ENCODE results near the gene CPLX1. TPM values are rescaled to one million over a fixed set of nuclear protein-coding genes. Genes with fewer than 3 reads are reported as not detected.

Gene CPLX1
- total RNA-seq, 2 donors from 2014 or later, result 2.5 to 5.1 TPM

- intact Hi-C loops (cut with DNase I), result no loop called here
- no peak for DNase-seq (ENCODE audit: low spot score)
These were observed 9.4 kb upstream of the CPLX1 start for GRCh38 chr4:835148-836002.

- intact Hi-C loops (cut with DNase I), result no loop called here
- no peak for DNase-seq (ENCODE audit: low spot score)
These were observed 8.6 kb upstream of the CPLX1 start for GRCh38 chr4:834368-835147.

GRCh38 chr4:833731-834367 lies 7.9 kb upstream of the CPLX1 start:
- intact Hi-C loops (cut with DNase I), result no loop called here
- no peak for DNase-seq (ENCODE audit: low spot score)

- no peak for DNase-seq (ENCODE audit: low spot score)
- intact Hi-C loops (cut with DNase I), result no loop called here
These were observed 7.2 kb upstream of the CPLX1 start for GRCh38 chr4:833156-833555.

GRCh38 chr4:832536-832935 lies 6.6 kb upstream of the CPLX1 start:
- DNase-seq (ENCODE audit: low spot score), result no peak
- intact Hi-C loops (cut with DNase I), result no loop called here

- intact Hi-C loops (cut with DNase I), result no loop called here
- DNase-seq (ENCODE audit: low spot score), result no peak
These were observed 6.2 kb upstream of the CPLX1 start for GRCh38 chr4:832108-832507.

- intact Hi-C loops (cut with DNase I), result no loop called here
- DNase-seq (ENCODE audit: low spot score), result no peak
These were observed 5.5 kb upstream of the CPLX1 start for GRCh38 chr4:831483-831805.

- DNase-seq (ENCODE audit: low spot score), result peak; percentile 54
- intact Hi-C loops (cut with DNase I), result no loop called here
These were observed 4.9 kb upstream of the CPLX1 start for GRCh38 chr4:830601-831482.

GRCh38 chr4:829761-830600 lies 4.1 kb upstream of the CPLX1 start:
- DNase-seq (ENCODE audit: low spot score), result peak; percentile 73
- intact Hi-C loops (cut with DNase I), result no loop called here

- intact Hi-C loops (cut with DNase I), result no loop called here
- DNase-seq (ENCODE audit: low spot score), result peak; percentile 36
These were observed 3.4 kb upstream of the CPLX1 start for GRCh38 chr4:829291-829690.

GRCh38 chr4:828641-829271 lies 2.8 kb upstream of the CPLX1 start:
- intact Hi-C loops (cut with DNase I), result no loop called here
- DNase-seq (ENCODE audit: low spot score), result peak; percentile 74

- intact Hi-C loops (cut with DNase I), result no loop called here
- DNase-seq (ENCODE audit: low spot score), result peak; percentile 70
These were observed 1.5 kb upstream of the CPLX1 start for GRCh38 chr4:827209-828081.

GRCh38 chr4:826508-827208 lies 729 bp upstream of the CPLX1 start:
- peak; percentile 73 for DNase-seq (ENCODE audit: low spot score)
- intact Hi-C loops (cut with DNase I), result no loop called here

GRCh38 chr4:825063-825970 lies 612 bp downstream of the CPLX1 start:
- DNase-seq (ENCODE audit: low spot score), result peak; percentile 78
- intact Hi-C loops (cut with DNase I), result no loop called here

GRCh38 chr4:824461-825062 lies 1.4 kb downstream of the CPLX1 start:
- intact Hi-C loops (cut with DNase I), result no loop called here
- DNase-seq (ENCODE audit: low spot score), result peak; percentile 80

All from posterior vena cava (tissue), 2 donors.